CD4-positive, alpha-beta T cell treated with Interleukin-4 for 4 hours (primary cell): ENCODE measurements around the gene HYI.
"Not testable (repeated sequence)": the region's sequence is repeated elsewhere in the genome, so short reads cannot be mapped to it uniquely, and the experiment has no call there.

Experiments used
- DNase-seq: peaks from one replicate; pipeline ENCODE4 v3.0.0-alpha.2; 2020

HYI gene

GRCh38 chr1:43464681-43465504, 11.2 kb upstream of the HYI start:
- no peak for DNase-seq

- no peak for DNase-seq
Measured at GRCh38 chr1:43463479-43463878, 9.7 kb upstream of the HYI start.

- no peak for DNase-seq
Measured at GRCh38 chr1:43460988-43461693, 7.4 kb upstream of the HYI start.

GRCh38 chr1:43458379-43458778, 4.6 kb upstream of the HYI start:
- DNase-seq, result not testable (repeated sequence)

GRCh38 chr1:43455213-43455889, 1.6 kb upstream of the HYI start:
- DNase-seq, result no peak

- peak; percentile 75 for DNase-seq
Measured at GRCh38 chr1:43454270-43455011, 710 bp upstream of the HYI start.

DNA sequence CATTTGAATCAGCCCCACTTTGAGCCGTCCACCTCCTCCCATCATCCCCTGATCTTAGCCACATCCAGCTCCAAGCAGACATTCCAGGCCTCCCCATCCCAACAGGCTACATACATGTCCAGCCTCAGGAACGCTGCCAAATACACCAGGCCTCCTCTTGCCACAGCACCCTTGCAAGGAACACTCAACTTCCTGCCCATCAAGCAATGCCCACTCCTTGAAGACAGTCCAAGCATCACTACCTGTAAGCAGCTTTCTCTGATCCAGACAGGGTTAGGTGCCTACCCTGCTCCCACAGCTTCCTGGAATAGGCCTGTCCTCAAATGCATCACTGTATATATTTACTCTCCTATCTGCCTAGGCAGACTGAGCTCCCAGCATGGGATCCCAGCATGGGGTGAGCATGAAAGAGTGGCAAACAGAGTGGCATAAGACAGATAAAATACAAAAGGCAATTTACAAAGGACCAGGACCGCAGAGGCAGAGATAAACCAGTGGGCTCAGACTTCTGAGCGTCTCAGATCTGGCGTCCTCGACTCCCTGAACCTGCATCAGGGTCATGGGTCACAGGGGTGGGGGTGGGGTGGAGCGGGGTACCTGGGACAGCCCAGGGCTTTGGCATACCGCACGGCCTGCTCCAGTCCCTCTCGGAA, 816 bp downstream of the HYI start:
- DNase-seq, result no peak

DNA sequence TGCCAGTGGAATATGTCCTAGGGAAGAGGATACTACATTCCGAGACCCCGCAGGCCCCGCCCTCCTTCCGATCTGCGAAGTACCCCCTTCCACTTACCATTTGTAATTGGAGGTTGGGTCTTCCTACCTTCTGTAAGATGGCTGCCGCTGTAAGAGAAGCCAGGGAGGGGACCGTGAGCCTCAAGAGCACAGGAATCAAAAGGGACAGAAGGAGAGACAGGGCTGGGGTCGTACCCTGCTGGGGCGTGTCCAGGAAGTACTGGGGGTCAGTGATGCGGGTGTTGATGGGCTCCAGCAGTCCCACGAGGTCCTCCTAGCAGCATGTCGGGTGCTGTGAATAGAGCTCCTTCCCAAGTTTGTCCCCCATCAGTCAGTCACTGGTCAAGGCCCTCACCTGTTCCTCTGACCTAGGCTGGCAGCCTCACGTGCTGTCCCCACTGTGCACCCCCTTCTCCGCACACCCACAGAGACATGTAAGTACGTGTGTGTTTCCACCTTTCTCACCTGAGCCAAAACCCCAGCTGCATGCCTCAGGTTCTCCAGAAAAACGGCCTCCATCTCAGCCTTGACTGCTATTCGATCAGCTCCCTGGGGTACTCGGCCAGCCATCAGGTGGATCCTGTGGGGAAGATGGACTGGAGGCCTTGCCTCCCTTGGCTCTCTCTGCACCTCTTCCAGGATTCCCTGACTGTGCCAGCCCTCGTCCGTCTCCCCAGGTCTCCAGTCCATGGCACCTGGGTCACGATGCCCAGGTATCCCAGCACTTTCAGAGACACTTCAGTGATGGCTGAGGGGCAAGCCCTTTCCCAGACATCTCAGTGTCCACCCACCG, 1.8 kb downstream of the HYI start:
- no peak for DNase-seq

- DNase-seq, result no peak
Measured at GRCh38 chr1:43451157-43451591, 2.6 kb downstream of the HYI start.

- DNase-seq, result no peak
Measured at GRCh38 chr1:43450251-43450941, 3.3 kb downstream of the HYI start.

DNA sequence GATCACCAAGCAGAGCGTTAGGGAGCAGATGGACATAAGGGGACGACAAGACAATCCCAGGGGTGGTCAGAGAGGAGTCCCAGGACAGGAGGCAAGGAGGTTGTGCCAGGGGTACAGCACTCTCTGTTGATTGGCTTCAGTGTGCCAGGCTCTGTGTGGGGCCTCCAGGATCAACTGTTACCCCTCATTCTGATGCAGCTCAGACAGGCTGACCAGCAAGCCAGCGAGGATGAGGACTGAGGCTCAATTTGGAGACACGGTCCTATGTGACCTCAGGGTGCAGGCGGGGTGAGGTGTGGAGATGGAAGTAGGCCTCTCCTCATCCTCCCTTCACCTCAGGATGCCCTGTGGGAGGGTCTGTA, 4.0 kb downstream of the HYI start:
- DNase-seq, result no peak

DNA sequence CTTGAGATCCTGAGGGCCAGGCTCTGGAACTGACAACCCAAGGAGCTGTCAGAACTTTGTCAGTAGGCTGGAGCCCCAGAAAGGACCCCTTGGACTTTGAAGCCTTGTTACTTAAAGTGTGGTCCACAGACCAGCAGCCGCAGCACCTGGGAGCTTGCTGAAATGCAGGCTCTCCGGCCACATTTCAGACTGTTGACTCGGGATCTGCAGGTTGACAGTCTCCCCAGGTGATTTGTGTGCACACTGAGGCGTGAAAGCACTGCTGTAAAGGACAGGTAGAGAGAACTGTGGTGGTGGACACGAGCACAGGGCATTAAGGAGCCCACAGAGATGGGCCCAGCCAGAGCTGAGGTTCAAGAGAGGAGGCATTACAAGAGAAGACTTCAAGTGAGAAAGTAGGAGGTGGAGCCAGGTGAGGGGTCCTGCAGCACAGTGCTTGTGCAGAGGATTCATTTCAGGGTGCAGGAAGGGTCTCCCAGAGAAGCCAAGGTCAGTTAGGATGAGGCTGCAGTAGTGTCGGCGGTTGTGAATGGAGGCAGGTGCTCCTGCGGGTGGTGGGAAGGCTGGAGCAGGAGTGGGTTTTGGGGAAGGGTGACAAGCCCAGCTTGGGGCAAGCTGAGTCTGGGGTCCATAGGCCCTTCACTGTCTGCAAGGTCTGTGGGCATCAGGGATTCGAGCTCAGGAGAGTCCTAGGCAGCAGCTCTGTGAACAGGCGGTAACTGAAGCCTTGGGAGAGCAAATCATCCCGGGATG, 4.6 kb downstream of the HYI start:
- no peak for DNase-seq

GRCh38 chr1:43447891-43448708, 5.6 kb downstream of the HYI start:
- no peak for DNase-seq

GRCh38 chr1:43446881-43447835, 6.6 kb downstream of the HYI start:
- DNase-seq, result no peak

DNA sequence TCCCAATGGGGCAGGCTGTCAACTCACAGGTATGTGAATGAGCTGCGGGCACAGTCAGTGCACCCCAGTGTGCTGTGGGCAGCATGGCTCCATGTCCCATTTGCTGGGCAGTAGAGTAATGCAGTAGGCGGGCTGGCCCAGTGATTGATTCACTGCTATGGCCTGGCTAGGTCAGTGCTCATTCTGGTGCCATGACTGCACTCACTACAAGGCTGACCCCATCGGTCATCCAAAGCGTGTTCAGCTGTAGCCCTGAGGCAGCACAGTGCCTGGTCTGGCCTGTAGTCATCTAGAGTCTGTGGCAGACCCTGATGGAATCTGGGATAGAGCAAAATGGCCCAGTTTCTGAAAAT, 7.4 kb downstream of the HYI start:
- DNase-seq, result no peak

DNA sequence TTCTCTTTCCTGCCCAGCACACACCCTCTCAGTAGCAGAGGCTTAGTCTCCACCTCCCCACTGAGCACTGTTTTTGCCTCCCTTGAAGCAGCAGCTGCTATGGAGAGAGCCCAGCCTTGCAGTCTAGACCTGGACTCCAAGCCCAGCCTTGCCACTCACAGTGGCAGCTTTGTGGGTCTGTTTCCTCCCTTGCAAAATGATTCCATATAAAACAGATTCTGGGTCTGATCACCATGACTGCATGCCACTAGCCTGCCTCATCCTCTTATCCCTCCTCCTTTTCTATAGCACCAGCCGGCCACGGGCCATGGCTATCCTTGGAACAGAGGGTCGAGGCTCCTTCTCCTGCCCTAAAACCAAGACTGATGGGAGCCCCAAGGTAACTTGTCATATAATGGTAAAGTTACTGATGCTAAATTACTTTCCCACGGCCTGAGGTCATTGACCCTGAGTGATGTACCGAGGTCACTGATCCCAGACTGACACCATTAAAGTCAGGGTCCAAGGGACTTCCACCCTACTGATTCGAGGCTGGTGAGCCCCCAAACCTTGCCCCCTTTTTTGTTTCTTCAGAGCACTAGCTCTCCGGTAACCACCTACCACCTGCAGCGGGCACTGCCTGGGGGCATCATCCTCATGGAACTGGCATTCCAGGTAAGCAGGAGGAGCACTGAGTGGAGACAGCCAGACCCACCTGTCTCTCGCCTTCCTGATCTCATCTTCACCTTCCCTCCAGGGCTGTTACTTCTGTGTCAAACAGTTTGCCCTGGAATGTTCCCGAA, 7.9 kb downstream of the HYI start:
- no peak for DNase-seq

DNA sequence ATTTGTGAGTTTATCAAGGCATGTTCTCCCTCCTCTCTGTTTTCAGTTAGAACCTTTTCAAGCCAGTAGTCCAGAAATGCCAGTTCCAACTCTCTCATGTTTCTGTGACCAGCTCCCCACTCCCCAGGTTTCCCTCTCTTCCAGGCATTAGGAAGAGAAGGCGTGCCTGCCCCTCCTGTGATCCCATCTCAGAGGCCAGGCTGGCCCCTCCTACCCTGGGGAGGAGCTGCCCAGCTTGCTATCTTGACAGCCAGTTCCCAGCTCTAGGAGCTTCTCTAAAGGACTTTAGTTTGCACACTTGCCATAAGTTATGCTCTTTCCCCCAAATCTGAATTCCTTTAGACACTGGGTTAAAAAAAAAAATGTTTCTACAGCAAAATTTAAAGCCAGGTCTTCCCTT, 8.9 kb downstream of the HYI start:
- no peak for DNase-seq
